Retinal pigment epithelial cell (primary cell): Measurements from ENCODE around the gene EBF3.

Source experiments
- DNase-seq: peaks from one replicate; pipeline ENCODE4 v3.0.0-alpha.2; 2010; ENCODE audit warnings: low read depth
- H3K4me3 ChIP-seq: 2 replicates; pipeline ENCODE4 v1.5.1; 2011; ENCODE audit warnings: mild to moderate bottlenecking, low read length, control low read depth, moderate library complexity
- CTCF ChIP-seq: conservative IDR thresholded peaks from 2 replicates; pipeline ENCODE4 v1.5.1; 2011; ENCODE audit warnings: low read depth, low read length, control low read depth, inconsistent platforms

Gene EBF3

GRCh38 chr10:129982825-129983224 is 18.8 kb upstream of the EBF3 start:
- no peak for DNase-seq
- no peak for TF ChIP-seq CTCF
- no peak overlapping the region for H3K4me3 ChIP-seq

DNA sequence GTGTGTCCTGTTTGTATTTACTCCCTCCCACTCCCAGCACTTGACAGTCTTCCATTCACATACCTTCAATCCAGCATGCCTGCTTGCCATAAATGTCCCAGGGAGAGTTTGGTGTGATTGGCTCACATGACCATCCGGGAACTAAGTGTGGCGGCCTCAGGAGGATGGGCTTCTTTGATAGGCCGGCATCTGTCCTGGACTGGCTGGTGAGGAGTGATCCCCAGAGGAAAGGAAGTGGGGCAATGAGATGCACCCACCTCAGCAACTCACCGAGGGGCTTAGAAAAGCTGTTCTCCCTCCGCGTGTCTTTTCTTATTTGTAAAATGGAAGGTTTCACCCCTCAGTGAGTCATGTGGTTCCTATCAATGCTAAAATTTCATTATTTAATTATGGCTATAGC is 14.9 kb upstream of the EBF3 start:
- no peak for DNase-seq
- H3K4me3 ChIP-seq, result no peak overlapping the region
- TF ChIP-seq CTCF, result no peak

DNA sequence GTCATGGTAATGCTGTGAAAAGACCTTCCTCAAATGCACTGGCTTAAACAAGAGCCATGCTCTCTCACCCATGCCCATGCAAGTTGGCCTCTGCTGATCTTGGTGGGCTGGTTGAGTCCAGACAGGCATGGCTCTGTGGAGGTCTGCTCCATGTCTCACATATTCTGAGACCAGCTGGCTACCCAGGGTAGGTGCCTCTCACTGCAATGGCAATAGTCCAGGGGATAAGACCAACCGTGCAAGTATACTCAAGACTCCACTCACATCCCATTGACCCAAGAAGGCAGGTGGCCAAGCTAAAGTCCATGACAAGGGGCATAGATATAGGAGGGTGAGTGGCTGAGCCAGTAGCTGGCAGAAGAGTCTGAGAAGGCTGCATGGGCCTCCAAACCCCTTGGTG is 14.2 kb upstream of the EBF3 start:
- no peak overlapping the region for H3K4me3 ChIP-seq
- TF ChIP-seq CTCF, result no peak
- no peak for DNase-seq

DNA sequence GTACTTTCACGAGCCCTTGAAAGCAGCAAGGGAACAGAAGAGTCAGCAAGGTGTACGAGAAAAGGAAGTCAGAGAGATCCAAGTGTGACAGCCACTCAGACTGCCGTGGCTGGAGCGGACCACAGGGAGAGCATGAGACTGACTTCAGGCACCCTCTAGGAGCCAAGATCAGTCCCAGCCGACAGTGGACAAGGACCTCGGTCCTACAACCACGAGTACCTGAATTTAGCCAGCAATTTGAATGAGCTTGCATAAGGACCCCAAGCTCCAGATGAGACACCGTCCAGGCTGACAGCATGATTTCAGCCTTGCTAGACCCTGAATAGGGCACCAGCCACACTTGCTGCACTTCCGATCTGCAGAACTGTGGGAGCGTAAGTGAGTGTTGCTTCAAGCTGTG is 13.7 kb upstream of the EBF3 start:
- no peak overlapping the region for H3K4me3 ChIP-seq
- no peak for TF ChIP-seq CTCF
- no peak for DNase-seq

GRCh38 chr10:129973674-129974059 is 9.6 kb upstream of the EBF3 start:
- H3K4me3 ChIP-seq, result no peak overlapping the region
- DNase-seq, result no peak
- TF ChIP-seq CTCF, result no peak

DNA sequence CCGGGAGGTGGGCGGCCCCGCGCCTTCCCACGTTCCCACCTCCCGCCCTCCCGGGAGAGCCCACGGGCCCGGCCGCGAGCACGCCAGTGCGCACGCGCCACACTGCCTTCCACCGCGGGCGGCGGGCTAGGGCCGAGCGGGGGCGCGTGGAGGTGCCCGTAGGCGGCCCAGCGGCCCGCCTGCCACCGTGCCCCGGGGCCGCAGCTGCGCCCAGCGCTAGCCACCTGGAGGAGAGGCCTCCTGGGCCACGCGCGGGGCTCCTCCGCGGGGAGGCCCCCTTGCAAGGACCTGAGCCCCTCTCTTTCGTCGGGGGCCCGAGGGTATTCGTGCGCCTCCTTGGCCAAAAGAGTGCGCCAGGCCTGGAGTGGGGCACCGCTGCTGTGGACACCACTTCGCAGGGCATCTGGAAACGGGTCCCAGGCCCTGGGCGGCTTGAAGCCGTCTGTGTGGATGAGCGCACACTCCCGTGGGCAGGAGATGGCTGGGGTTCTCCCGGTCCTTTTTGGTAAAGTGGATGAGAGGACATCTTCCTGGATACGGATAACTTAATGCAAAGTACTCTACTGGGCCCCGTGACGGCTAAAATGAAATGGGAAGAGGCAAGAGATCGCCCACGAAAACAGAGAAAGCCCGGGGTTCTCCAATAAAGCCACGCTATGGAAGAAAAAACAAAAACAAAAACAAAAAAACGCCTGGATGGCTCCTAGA is 9.0 kb upstream of the EBF3 start:
- DNase-seq, result no peak
- no peak for TF ChIP-seq CTCF
- H3K4me3 ChIP-seq, result no peak overlapping the region

DNA sequence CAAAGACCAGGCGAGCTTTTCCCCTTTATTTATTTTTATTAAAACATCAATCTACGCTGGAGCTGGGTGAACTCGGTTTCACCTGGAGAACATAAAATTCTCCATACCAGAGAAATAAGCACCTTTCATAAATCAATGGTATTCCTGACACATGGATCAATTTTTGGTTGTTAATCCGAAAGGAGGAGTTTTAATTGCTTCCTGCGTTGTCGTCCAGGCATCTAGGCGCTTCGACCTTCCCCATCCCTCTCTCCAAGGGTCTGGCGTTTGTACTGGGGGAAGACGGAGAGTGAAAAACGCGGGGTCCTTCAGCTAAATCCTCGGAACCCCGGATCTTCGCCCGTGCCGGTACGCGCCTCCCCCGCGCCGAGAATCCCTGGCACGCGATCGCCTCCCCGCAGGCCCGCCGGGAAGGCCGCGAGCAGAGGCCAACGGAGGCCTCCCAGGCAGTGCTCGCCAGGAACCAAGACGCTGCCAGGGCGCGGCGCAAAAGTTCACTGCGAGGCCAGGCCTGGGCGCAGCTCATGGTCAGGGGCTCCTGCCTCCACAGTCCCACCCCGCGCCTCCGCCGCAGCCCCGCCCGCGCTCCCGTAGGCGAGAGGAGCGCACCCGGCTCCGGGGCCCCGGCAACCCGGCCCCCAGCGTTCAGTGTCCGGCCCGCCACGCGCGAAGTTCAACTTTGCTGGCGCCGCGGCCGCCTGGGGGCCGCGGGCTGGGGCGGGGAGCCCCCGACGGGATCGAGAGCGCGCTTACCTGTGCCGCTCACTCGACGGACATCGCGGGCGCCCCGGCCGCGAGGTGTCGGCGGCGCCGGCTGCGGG is 8.3 kb upstream of the EBF3 start:
- DNase-seq, result no peak
- H3K4me3 ChIP-seq, result no peak overlapping the region
- TF ChIP-seq CTCF, result no peak
